Fibroblast of villous mesenchyme (primary cell): Measurements from ENCODE around the gene RAD51B. TPM values are rescaled to one million over a fixed set of nuclear protein-coding genes. Genes with fewer than 3 reads are reported as not detected.
A peak's percentile ranks its signal among the peaks of the same experiment; 100 is the strongest.

ENCODE experiments used
- DNase-seq: peaks from one replicate; pipeline ENCODE4 v3.0.0-alpha.2; 2010; ENCODE audit warnings: low read depth
- H3K4me3 ChIP-seq: 2 replicates; pipeline ENCODE4 v1.5.1; 2011; ENCODE audit warnings: low read depth, mild to moderate bottlenecking, low read length
- CTCF ChIP-seq: IDR thresholded peaks from 2 replicates; pipeline ENCODE4 v1.5.1; 2012; ENCODE audit warnings: low read depth, mild to moderate bottlenecking, low read length; ENCODE audit not compliant: insufficient read depth
- total RNA-seq: library from RNA; depleted of rRNA; stranded (reverse); fragments of >200 nt; gene quantifications from 2 replicates; pipeline ENCODE4 v1.2.3, GENCODE V29; 2012

Gene RAD51B
- total RNA-seq, 1 donor = 22.0 TPM

GRCh38 chr14:68687746-68688145, 868.2 kb downstream of the RAD51B start:
- TF ChIP-seq CTCF = no peak

GRCh38 chr14:68688872-68689371, 869.3 kb downstream of the RAD51B start:
- TF ChIP-seq CTCF = peak; percentile 27
- DNase-seq = peak; percentile 68

More at GRCh38 chr14:68687746-68688145, 868.2 kb downstream of the RAD51B start:
- H3K4me3 ChIP-seq = no peak overlapping the region
- peak; percentile 80 for DNase-seq

DNA sequence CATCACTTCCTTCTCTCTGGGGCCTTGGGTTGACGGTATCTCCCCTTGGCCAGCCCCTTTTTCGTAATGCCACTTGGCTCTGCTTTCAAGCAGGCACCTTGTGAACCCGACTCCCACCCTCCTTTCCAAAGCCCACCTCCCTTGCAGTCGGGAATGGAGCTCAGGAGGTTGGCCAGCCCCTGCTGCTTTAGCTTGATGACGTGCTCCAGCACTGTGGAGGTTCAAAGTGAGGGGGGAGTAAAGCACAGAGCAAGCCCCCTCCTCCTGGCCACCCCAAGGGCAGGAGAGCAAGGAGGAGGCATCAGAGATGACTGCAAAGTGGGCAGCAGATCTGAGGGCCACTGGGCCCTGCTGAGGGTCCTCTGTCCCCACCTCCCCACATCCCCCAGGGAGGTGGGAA, 869.9 kb downstream of the RAD51B start:
- no peak for DNase-seq
- no peak for TF ChIP-seq CTCF
- no peak overlapping the region for H3K4me3 ChIP-seq

More at GRCh38 chr14:68688872-68689371, 869.3 kb downstream of the RAD51B start:
- H3K4me3 ChIP-seq = no peak overlapping the region

DNA sequence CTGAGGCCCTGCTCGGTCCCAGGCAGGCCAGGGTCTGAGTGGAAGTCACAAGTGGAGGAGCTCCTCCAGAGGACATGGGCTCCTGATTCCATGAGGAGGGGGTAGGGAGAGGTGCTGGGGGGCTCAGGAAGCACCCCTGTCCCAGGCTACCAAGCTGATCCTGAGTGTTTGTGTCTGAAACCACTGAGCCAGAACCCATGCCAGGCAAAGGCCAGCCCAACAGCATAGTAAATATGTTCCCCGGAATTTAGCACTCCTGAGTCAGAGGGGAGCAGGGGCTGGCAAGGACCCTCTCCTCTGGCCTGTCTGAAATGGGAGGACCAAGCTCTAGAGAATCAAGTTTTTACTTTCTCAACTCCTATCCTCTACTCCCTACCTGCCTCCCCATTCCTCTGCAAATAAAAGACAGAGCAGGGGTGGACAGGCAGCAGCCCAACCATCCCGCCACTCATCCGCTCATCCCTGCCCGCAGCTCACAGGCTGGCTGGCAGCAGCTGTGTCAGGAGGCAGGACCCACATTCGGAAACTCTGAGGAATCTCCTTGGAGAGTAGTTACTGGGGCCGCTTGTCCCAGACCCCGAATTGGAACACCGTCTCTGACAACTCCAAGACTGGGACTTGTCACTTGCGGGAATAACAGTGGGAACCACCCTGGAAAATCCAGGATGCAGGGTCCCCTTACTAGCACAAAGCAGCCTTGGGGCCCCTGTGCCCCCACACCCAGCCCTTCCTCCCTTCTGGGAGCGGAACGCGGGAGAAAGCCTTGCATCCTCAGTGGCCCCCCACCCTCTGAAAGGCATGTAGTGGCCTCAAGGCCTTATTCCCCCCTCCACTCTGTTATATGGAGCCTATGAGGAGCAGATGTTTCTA, 870.7 kb downstream of the RAD51B start:
- no peak for TF ChIP-seq CTCF
- no peak for DNase-seq
- no peak overlapping the region for H3K4me3 ChIP-seq

GRCh38 chr14:68691031-68691791, 871.6 kb downstream of the RAD51B start:
- no peak for DNase-seq
- H3K4me3 ChIP-seq = no peak overlapping the region
- TF ChIP-seq CTCF = no peak

DNA sequence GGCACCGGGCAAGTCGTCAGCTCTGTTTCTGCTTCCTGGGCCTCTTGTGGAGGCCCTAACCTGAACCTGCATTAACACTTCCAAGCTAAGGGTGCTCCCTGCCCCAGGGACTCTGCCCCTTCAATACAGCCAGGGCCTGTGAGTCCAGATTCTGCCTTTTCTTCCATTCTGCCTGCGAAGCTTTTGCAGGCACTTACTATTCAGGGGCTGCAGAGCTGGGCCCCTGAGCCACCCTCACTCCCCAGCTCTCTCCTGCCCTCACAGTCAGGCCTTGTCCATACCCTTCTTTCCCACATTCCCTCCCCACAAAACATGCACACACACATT, 872.2 kb downstream of the RAD51B start:
- no peak overlapping the region for H3K4me3 ChIP-seq
- TF ChIP-seq CTCF = no peak
- DNase-seq = no peak
